Measurements from ENCODE around the gene CTNNA3.

The CTNNA3 gene

DNA sequence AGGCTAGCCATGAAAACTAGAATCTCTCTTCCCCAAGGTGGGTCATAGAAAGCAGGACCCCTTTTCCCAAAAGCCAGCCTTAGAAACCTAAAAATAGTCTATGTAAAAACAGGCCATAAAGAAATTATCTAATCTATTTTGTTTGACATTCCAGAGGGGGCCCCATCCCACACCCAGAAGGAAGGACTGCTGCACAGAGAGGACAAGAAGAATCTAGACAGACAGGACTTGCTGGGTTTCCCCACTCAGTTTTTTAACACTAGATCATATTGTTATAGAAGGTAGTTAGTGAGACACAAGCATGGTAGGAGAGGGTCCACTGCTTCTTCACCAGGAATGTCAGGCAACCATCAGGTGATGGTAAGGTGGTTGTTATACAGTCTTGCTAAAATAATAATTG lies 413.1 kb downstream of the CTNNA3 start:
- no peak for DNase-seq (ENCODE audit: low spot score)
- in situ Hi-C loops (cut with MboI; ENCODE audit: low pct_unique_long_range_greater_than_20kb, low sequenced_read_pairs, unreplicated experiment), result no loop called here
- TF ChIP-seq, protein P1, sequence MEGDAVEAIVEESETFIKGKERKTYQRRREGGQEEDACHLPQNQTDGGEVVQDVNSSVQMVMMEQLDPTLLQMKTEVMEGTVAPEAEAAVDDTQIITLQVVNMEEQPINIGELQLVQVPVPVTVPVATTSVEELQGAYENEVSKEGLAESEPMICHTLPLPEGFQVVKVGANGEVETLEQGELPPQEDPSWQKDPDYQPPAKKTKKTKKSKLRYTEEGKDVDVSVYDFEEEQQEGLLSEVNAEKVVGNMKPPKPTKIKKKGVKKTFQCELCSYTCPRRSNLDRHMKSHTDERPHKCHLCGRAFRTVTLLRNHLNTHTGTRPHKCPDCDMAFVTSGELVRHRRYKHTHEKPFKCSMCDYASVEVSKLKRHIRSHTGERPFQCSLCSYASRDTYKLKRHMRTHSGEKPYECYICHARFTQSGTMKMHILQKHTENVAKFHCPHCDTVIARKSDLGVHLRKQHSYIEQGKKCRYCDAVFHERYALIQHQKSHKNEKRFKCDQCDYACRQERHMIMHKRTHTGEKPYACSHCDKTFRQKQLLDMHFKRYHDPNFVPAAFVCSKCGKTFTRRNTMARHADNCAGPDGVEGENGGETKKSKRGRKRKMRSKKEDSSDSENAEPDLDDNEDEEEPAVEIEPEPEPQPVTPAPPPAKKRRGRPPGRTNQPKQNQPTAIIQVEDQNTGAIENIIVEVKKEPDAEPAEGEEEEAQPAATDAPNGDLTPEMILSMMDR (IDR thresholded peaks at IDR 0.05; ENCODE audit: extremely low read depth, insufficient read depth, missing control alignments), result no peak

DNA sequence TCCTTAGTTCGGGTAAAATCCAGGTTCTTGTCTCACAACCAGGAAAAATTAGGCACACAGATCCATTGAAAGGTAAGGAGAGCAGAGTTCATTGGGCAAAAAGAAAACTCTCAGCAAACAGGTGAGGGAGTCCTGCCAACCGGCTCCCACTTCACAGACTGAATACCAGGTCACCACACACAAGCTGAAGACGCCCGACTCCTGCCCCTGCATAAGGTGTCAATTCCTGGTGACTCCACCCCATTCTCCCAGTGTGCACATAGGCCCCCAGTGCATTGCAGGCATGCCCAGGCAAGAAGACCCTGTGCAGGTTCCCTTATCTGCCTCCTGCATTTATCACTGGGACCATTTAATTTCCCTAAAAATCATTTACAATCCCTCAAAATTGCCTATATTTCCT lies 415.6 kb downstream of the CTNNA3 start:
- DNase-seq (ENCODE audit: low spot score), result no peak
- in situ Hi-C loops (cut with MboI; ENCODE audit: low pct_unique_long_range_greater_than_20kb, low sequenced_read_pairs, unreplicated experiment), result no loop called here
- TF ChIP-seq, protein P1 (IDR thresholded peaks at IDR 0.05; ENCODE audit: extremely low read depth, insufficient read depth, missing control alignments), result no peak

GRCh38 chr10:67277402-67277801 lies 418.6 kb downstream of the CTNNA3 start:
- TF ChIP-seq, protein P1 (IDR thresholded peaks at IDR 0.05; ENCODE audit: extremely low read depth, insufficient read depth, missing control alignments), result no peak

GRCh38 chr10:67269828-67270227 lies 426.2 kb downstream of the CTNNA3 start:
- no peak for DNase-seq (ENCODE audit: low spot score)
- in situ Hi-C loops (cut with MboI; ENCODE audit: low pct_unique_long_range_greater_than_20kb, low sequenced_read_pairs, unreplicated experiment), result no loop called here
- TF ChIP-seq, protein P1 (IDR thresholded peaks at IDR 0.05; ENCODE audit: extremely low read depth, insufficient read depth, missing control alignments), result no peak

More at GRCh38 chr10:67277402-67277801, 418.6 kb downstream of the CTNNA3 start:
- no peak for DNase-seq (ENCODE audit: low spot score)
- in situ Hi-C loops (cut with MboI; ENCODE audit: low pct_unique_long_range_greater_than_20kb, low sequenced_read_pairs, unreplicated experiment), result no loop called here

- DNase-seq (ENCODE audit: low spot score), result no peak
- TF ChIP-seq, protein P1 (IDR thresholded peaks at IDR 0.05; ENCODE audit: extremely low read depth, insufficient read depth, missing control alignments), result no peak
- in situ Hi-C loops (cut with MboI; ENCODE audit: low pct_unique_long_range_greater_than_20kb, low sequenced_read_pairs, unreplicated experiment), result no loop called here
Observed at GRCh38 chr10:67268146-67268545, 427.8 kb downstream of the CTNNA3 start.

DNA sequence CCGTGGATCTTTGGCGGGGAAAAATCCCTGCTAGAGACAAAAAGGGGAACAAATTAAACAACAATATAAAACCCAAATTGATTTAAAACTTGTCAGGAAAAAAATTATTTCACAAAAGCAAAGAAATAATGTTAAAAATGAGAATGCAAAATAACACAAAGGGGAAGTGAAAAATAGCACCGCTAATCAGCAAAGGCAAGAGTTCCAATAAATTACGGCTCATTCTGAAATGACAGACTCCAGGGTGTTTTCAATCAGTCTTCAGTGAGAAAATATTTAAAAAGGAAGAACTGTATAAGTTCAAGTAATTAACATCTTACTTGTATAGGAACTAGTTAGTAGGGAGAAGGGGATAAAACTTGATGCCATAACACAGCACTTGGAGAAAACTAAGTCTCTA lies 433.3 kb downstream of the CTNNA3 start:
- no peak for DNase-seq (ENCODE audit: low spot score)
- in situ Hi-C loops (cut with MboI; ENCODE audit: low pct_unique_long_range_greater_than_20kb, low sequenced_read_pairs, unreplicated experiment), result no loop called here
- TF ChIP-seq, protein P1 (IDR thresholded peaks at IDR 0.05; ENCODE audit: extremely low read depth, insufficient read depth, missing control alignments), result no peak

GRCh38 chr10:67261300-67261797 lies 434.6 kb downstream of the CTNNA3 start:
- in situ Hi-C loops (cut with MboI; ENCODE audit: low pct_unique_long_range_greater_than_20kb, low sequenced_read_pairs, unreplicated experiment), result no loop called here
- no peak for DNase-seq (ENCODE audit: low spot score)
- TF ChIP-seq, protein P1 (IDR thresholded peaks at IDR 0.05; ENCODE audit: extremely low read depth, insufficient read depth, missing control alignments), result no peak
